B cell (primary cell): ENCODE data around the gene TEAD1. TPM values are rescaled to one million over a fixed set of nuclear protein-coding genes. Genes with fewer than 3 reads are reported as not detected.

Experiments
- ATAC-seq: fragments of 200-7000 bp; cut with Tn5 transposase; one replicate; pipeline ENCODE4 v1.10.0; 2021; ENCODE audit warnings: low read depth, mild to moderate bottlenecking, moderate number of reproducible peaks, moderate library complexity
- CTCF ChIA-PET: fragments of 350-600 bp; sonication (Branson Sonifier 250); formaldehyde crosslinking; loops from one replicate; lab custom pipeline; 2021; ENCODE audit warnings: antibody characterized with exemption, inconsistent platforms; lab: Charles Lee
- POLR2A ChIA-PET: fragments of 350-600 bp; sonication (Branson Sonifier 250); formaldehyde crosslinking; loops from one replicate; lab custom pipeline; 2021; ENCODE audit warnings: antibody characterized with exemption; lab: Charles Lee
- DNase-seq: peaks from one replicate; pipeline ENCODE4 v3.0.0; 2013
- H2AFZ ChIP-seq: 2 replicates; pipeline ENCODE4 v1.6.1; 2012; ENCODE audit warnings: mild to moderate bottlenecking, low read depth, low read length; ENCODE audit not compliant: insufficient read depth, poor library complexity, severe bottlenecking
- H3K27ac ChIP-seq, 2 donors: 1 replicate in 1 of 2; 2 replicates in 1 of 2; pipeline ENCODE4 v1.5.1; 2012 to 2013; ENCODE audit warnings: low read length in 2 of 2, mild to moderate bottlenecking in 2 of 2, moderate library complexity in 1 of 2
- H3K27me3 ChIP-seq, 4 experiments: fragments of 200-600 bp in 1 of 4; sonication (generic) in 1 of 4; replicated peaks in 1 of 4; 1 replicate in 2 of 4; 2 replicates in 2 of 4; pipeline versions ENCODE4 v1.6.1 to v1.7.0; 2013 to 2016; ENCODE audit warnings: low read length in 3 of 4, mild to moderate bottlenecking in 2 of 4, mixed read lengths in 1 of 4, moderate library complexity in 1 of 4; ENCODE audit not compliant: insufficient read depth in 4 of 4, control insufficient read depth in 3 of 4; ENCODE audit errors: control extremely low read depth in 1 of 4
- H3K36me3 ChIP-seq, 2 experiments: replicated peaks in 1 of 2; 1 replicate in 1 of 2; 2 replicates in 1 of 2; pipeline versions ENCODE4 v1.6.1 to v1.7.1; 2013; ENCODE audit warnings: low read length in 1 of 2; ENCODE audit not compliant: insufficient read depth in 2 of 2, control insufficient read depth in 1 of 2; ENCODE audit errors: control extremely low read depth in 1 of 2, extremely low read depth in 1 of 2
- H3K4me1 ChIP-seq, 2 donors: fragments of 200-600 bp in 1 of 2; sonication (generic) in 1 of 2; 1 replicate in 1 of 2; 2 replicates in 1 of 2; pipeline versions ENCODE4 v1.5.1 to v1.6.1; 2013 to 2017; ENCODE audit warnings: low read length in 2 of 2; ENCODE audit not compliant: control insufficient read depth in 2 of 2, insufficient read depth in 2 of 2
- H3K4me2 ChIP-seq: replicated peaks from 2 replicates; pipeline ENCODE3; 2012; ENCODE audit warnings: mild to moderate bottlenecking, low read depth, low read length; ENCODE audit not compliant: poor library complexity, severe bottlenecking
- H3K4me3 ChIP-seq, 5 experiments: fragments of 200-600 bp in 1 of 5; sonication (generic) in 1 of 5; 1 replicate in 3 of 5; 2 replicates in 2 of 5; pipeline versions ENCODE4 v1.5.1 to v1.7.0; 2011 to 2016; ENCODE audit warnings: low read length in 4 of 5, mild to moderate bottlenecking in 4 of 5, low read depth in 2 of 5, control low read depth in 1 of 5, moderate library complexity in 1 of 5; ENCODE audit not compliant: insufficient read depth in 1 of 5; ENCODE audit errors: control extremely low read depth in 1 of 5, extremely low read depth in 1 of 5
- H3K79me2 ChIP-seq: fragments of 200-600 bp; sonication (generic); one replicate; pipeline ENCODE4 v1.6.0; 2016; ENCODE audit warnings: low read length; ENCODE audit not compliant: control insufficient read depth, insufficient read depth
- H3K9ac ChIP-seq: fragments of 200-600 bp; sonication (generic); 2 replicates; pipeline ENCODE4 v1.6.1; 2017; ENCODE audit warnings: mild to moderate bottlenecking, low read length, moderate library complexity
- H3K9me3 ChIP-seq, 3 donors: one replicate each; pipeline versions ENCODE4 v1.6.1 to v1.7.1; 2013; ENCODE audit warnings: low read length in 2 of 3; ENCODE audit not compliant: control insufficient read depth in 2 of 3, insufficient read depth in 1 of 3; ENCODE audit errors: control extremely low read depth in 1 of 3
- H4K20me1 ChIP-seq: 2 replicates; pipeline ENCODE4 v1.6.0; 2012; ENCODE audit warnings: mild to moderate bottlenecking, low read length; ENCODE audit not compliant: insufficient read depth, control insufficient read depth, poor library complexity, severe bottlenecking
- H3K27ac Mint-ChIP-seq: one replicate; pipeline ENCODE4 v1.8.0; 2021; ENCODE audit warnings: mixed read lengths
- H3K27me3 Mint-ChIP-seq: one replicate; pipeline ENCODE4 v1.8.0; 2021; ENCODE audit warnings: mixed read lengths
- H3K4me1 Mint-ChIP-seq: one replicate; pipeline ENCODE4 v1.8.0; 2021; ENCODE audit warnings: mixed read lengths
- H3K4me3 Mint-ChIP-seq: one replicate; pipeline ENCODE4 v1.8.0; 2021; ENCODE audit warnings: mixed read lengths
- H3K9me3 Mint-ChIP-seq: one replicate; pipeline ENCODE4 v1.8.0; 2022; ENCODE audit warnings: mixed read lengths; ENCODE audit not compliant: insufficient read depth
- EZH2 ChIP-seq: IDR thresholded peaks from 2 replicates; pipeline ENCODE4 v1.6.1; 2012; ENCODE audit warnings: borderline replicate concordance, low read depth, mild to moderate bottlenecking, moderate library complexity, low read length; ENCODE audit not compliant: insufficient read depth, poor library complexity, severe bottlenecking
- WGBS: methylation state at CpG from one replicate; pipeline ENCODE4 v1.1.5; 2013; ENCODE audit warnings: missing lambda C conversion rate; ENCODE audit not compliant: insufficient coverage; 5-methylcytosine and 5-hydroxymethylcytosine counted together
- intact Hi-C: fragments of 100-400 bp; cut with micrococcal nuclease; formaldehyde crosslinking; loops from one replicate; pipeline ENCODE4 v1.10.0; 2022
- polyA plus RNA-seq: library from polyadenylated mRNA; depleted of rRNA; stranded (reverse); fragments of >200 nt; gene quantifications from 2 replicates; pipeline ENCODE4 v1.2.3, GENCODE V29; 2012
- total RNA-seq, 2 donors: library from RNA; stranded (reverse); fragments of 120-200 nt in 1 of 2; gene quantifications; 1 replicate in 1 of 2; 2 replicates in 1 of 2; pipeline versions ENCODE4 v1.2.3 to v1.2.4, GENCODE V29; 2013 to 2022
- TF ChIP-seq, protein P1 (sequence below): fragments of 200-600 bp; IDR thresholded peaks from one replicate; pipeline ENCODE4 v1.8.0; 2022; ENCODE audit warnings: antibody characterized with exemption, mild to moderate bottlenecking

TEAD1 gene
- total and polyA plus RNA-seq, 2 donors (not counting 1 experiment from before 2014, with no cell fraction given), result 0.30 TPM; not detected in 1

GRCh38 chr11:12859872-12860657, 185.8 kb downstream of the TEAD1 start:
- H2AFZ ChIP-seq, result no peak overlapping the region
- no peak overlapping the region for H3K27ac ChIP-seq
- no peak overlapping the region for H3K9ac ChIP-seq
- H3K4me3 ChIP-seq, result no peak overlapping the region
- intact Hi-C loops, result no loop called here
- no peak overlapping the region for H3K4me2 ChIP-seq
- no peaks in the 10 kb centered on the region for H3K9me3 ChIP-seq
- ChIA-PET POLR2A (no interaction called here), CTCF (no interaction called here)
- Mint-ChIP-seq H3K27ac (no peak overlapping the region), H3K4me1 (no peaks in the 10 kb centered on the region), H3K9me3 (no peaks in the 10 kb centered on the region), H3K27me3 (peaks cover 26% of the 10 kb centered on the region), H3K4me3 (no peak overlapping the region)
- ATAC-seq, result no peak
- peaks cover 0 to 16% (median 5%) of the 10 kb centered on the region in 4 experiments for H3K27me3 ChIP-seq
- TF ChIP-seq, protein P1, sequence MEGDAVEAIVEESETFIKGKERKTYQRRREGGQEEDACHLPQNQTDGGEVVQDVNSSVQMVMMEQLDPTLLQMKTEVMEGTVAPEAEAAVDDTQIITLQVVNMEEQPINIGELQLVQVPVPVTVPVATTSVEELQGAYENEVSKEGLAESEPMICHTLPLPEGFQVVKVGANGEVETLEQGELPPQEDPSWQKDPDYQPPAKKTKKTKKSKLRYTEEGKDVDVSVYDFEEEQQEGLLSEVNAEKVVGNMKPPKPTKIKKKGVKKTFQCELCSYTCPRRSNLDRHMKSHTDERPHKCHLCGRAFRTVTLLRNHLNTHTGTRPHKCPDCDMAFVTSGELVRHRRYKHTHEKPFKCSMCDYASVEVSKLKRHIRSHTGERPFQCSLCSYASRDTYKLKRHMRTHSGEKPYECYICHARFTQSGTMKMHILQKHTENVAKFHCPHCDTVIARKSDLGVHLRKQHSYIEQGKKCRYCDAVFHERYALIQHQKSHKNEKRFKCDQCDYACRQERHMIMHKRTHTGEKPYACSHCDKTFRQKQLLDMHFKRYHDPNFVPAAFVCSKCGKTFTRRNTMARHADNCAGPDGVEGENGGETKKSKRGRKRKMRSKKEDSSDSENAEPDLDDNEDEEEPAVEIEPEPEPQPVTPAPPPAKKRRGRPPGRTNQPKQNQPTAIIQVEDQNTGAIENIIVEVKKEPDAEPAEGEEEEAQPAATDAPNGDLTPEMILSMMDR, result no peak
- TF ChIP-seq EZH2, result no peak
- no peaks in the 10 kb centered on the region for H3K36me3 ChIP-seq
- no peaks in the 10 kb centered on the region for H3K79me2 ChIP-seq
- DNase-seq, result no peak
- 63% methylated on average over 1 of the region's 3 CpGs for WGBS
- no peaks in the 10 kb centered on the region for H4K20me1 ChIP-seq
- H3K4me1 ChIP-seq, result peaks cover 0 to 4% of the 10 kb centered on the region in 2 donors

- Histone ChIP-seq H3K79me2 (no peaks in the 10 kb centered on the region), H3K27ac (no peak overlapping the region), H2AFZ (no peak overlapping the region), H3K9me3 (no peaks in the 10 kb centered on the region), H3K4me2 (no peak overlapping the region), H3K36me3 (no peaks in the 10 kb centered on the region), H4K20me1 (no peaks in the 10 kb centered on the region), H3K4me3 (no peak overlapping the region), H3K9ac (no peak overlapping the region), H3K27me3 (peaks cover 0 to 16% (median 5%) of the 10 kb centered on the region in 4 experiments), H3K4me1 (peaks cover 0 to 4% of the 10 kb centered on the region in 2 donors)
- no peak overlapping the region for H3K4me3 Mint-ChIP-seq
- H3K9me3 Mint-ChIP-seq, result no peaks in the 10 kb centered on the region
- ATAC-seq, result no peak
- DNase-seq, result no peak
- no peaks in the 10 kb centered on the region for H3K4me1 Mint-ChIP-seq
- WGBS, result 71% methylated on average over 1 of the region's 2 CpGs
- ChIA-PET POLR2A (no interaction called here), CTCF (no interaction called here)
- H3K27ac Mint-ChIP-seq, result no peak overlapping the region
- H3K27me3 Mint-ChIP-seq, result peaks cover 28% of the 10 kb centered on the region
- intact Hi-C loops, result no loop called here
- TF ChIP-seq EZH2, result no peak
- TF ChIP-seq, protein P1, result no peak
Measured at GRCh38 chr11:12860827-12861226, 186.6 kb downstream of the TEAD1 start.
